NCI-H2227 treated with DMSO at 0.1 percent for 48 hours (cell line): ENCODE data around the gene SAMD7.

Experiments
- DNase-seq: peaks from one replicate; lab custom pipeline; 2025; lab: John Stamatoyannopoulos, UW

SAMD7 gene

GRCh38 chr3:169966428-169966950, 55.1 kb downstream of the SAMD7 start, which contains the start of gene SEC62:
Gene SEC62 (plus strand): TSS chr3:169966807. CDS start chr3:169966823, 16 bp downstream.
- peak; percentile 90 for DNase-seq

- peak; percentile 85 for DNase-seq
These were observed 55.9 kb downstream of the SAMD7 start for GRCh38 chr3:169966951-169967915.

- DNase-seq, result no peak
These were observed 57.0 kb downstream of the SAMD7 start for GRCh38 chr3:169968224-169968885.

GRCh38 chr3:169969174-169970095, 58.1 kb downstream of the SAMD7 start:
- DNase-seq, result no peak

- no peak for DNase-seq
These were observed 59.5 kb downstream of the SAMD7 start for GRCh38 chr3:169970847-169971246.

GRCh38 chr3:169971522-169971921, 60.1 kb downstream of the SAMD7 start:
- DNase-seq, result no peak

- DNase-seq, result no peak
These were observed 68.7 kb downstream of the SAMD7 start for GRCh38 chr3:169980055-169980454.

- no peak for DNase-seq
These were observed 72.9 kb downstream of the SAMD7 start for GRCh38 chr3:169984292-169984691.
